ENCODE measurements around the gene ZBTB18.

Gene ZBTB18

GRCh38 chr1:244089561-244089960, 38.5 kb downstream of the ZBTB18 start:
- in situ Hi-C loops (cut with MboI; ENCODE audit: low pct_unique_long_range_greater_than_20kb, low sequenced_read_pairs, unreplicated experiment): no loop called here
- DNase-seq (ENCODE audit: low spot score): no peak
- TF ChIP-seq CTCF (IDR thresholded peaks at IDR 0.05; ENCODE audit: extremely low read depth, insufficient read depth, missing control alignments): no peak

DNA sequence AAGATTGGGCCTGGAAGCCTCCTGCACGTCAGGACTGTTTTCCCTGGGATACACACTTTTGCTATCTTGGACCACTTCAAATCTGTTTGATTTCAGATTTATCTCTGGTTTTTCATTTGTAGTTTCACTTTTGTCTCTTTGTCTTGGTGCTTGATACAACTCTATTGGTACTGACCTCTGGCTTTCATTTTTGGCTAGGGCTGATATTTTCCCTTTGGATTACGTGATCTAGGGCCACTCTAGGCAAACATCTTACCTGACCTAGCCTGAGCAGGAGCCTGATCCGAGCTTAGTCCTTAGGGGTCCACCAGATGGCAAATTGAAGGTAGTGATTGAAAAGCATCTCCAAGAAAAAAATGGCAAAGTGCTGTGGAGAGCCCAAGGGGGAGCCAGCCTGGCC, 39.6 kb downstream of the ZBTB18 start:
- no peak for DNase-seq (ENCODE audit: low spot score)
- in situ Hi-C loops (cut with MboI; ENCODE audit: low pct_unique_long_range_greater_than_20kb, low sequenced_read_pairs, unreplicated experiment): no loop called here
- no peak for TF ChIP-seq CTCF (IDR thresholded peaks at IDR 0.05; ENCODE audit: extremely low read depth, insufficient read depth, missing control alignments)

- in situ Hi-C loops (cut with MboI; ENCODE audit: low pct_unique_long_range_greater_than_20kb, low sequenced_read_pairs, unreplicated experiment): no loop called here
- no peak for DNase-seq (ENCODE audit: low spot score)
Observed at GRCh38 chr1:244092293-244092963, 41.3 kb downstream of the ZBTB18 start.

DNA sequence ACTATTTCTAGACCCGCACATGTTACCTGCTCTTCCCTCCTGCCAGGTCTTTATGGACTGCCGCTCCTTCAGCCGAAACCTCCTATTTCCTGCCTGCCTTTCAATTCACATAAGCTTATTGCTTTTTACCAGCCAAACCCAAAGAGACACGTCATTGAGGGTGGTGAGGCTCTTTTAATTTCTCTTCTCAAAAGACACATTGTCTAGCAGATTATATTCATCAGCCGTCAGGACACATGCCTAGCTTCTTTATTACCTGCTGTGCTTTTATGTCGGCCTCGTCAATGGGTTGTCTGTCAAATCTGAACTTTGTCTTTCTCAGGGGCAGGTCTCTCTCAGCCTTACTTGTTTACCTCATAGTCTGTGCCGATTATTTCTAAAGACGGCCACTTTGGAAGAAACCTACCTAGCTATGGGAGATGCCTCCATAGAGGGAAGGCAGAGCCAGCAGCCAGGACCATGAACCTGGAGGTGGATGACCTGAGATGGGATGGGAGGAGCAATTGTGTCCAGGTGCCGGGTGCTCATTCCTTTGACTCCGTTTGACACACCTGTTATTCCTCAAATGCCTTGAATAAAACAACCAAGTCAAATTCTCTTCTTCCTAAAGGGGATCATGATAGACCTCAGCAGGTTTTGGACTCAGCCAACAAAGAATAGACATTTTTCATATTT, 42.0 kb downstream of the ZBTB18 start:
- in situ Hi-C loops (cut with MboI; ENCODE audit: low pct_unique_long_range_greater_than_20kb, low sequenced_read_pairs, unreplicated experiment): no loop called here
- no peak for TF ChIP-seq CTCF (IDR thresholded peaks at IDR 0.05; ENCODE audit: extremely low read depth, insufficient read depth, missing control alignments)
- DNase-seq (ENCODE audit: low spot score): no peak

More at GRCh38 chr1:244092293-244092963, 41.3 kb downstream of the ZBTB18 start:
- TF ChIP-seq CTCF (IDR thresholded peaks at IDR 0.05; ENCODE audit: extremely low read depth, insufficient read depth, missing control alignments): no peak

DNA sequence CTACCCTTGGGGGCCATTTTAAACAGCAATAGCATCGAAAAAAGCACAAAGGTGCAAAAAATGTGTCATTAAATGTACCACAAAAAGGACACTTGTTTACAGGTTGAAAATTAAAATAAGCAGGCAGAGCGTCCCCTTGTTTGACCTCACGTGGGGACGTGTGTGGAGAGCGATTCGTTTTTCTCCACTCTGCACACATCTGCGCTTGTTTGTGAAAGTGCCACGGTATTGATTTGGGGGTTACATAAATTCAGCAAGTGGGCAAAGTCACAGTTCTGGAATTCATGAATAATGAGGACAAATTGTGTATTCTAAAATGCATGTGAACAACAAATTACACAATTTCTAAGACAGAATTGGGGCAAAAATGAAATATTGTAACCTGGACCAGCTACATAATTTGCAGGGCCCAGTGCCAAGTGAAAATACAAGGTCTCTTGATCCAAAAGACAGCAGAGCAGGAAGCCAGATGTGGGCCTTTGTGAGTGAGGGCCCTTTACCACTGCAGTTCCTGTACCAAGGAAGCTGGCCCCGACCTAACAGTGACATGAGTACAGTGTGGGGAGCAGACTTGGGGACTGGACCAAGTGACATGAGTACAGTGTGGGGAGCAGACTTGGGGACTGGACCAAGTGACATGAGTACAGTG, 43.9 kb downstream of the ZBTB18 start:
- no peak for DNase-seq (ENCODE audit: low spot score)
- TF ChIP-seq CTCF (IDR thresholded peaks at IDR 0.05; ENCODE audit: extremely low read depth, insufficient read depth, missing control alignments): no peak
- in situ Hi-C loops (cut with MboI; ENCODE audit: low pct_unique_long_range_greater_than_20kb, low sequenced_read_pairs, unreplicated experiment): no loop called here

GRCh38 chr1:244095529-244095911, 44.4 kb downstream of the ZBTB18 start:
- in situ Hi-C loops (cut with MboI; ENCODE audit: low pct_unique_long_range_greater_than_20kb, low sequenced_read_pairs, unreplicated experiment): no loop called here
- DNase-seq (ENCODE audit: low spot score): no peak
- no peak for TF ChIP-seq CTCF (IDR thresholded peaks at IDR 0.05; ENCODE audit: extremely low read depth, insufficient read depth, missing control alignments)
